H1 (cell line): ENCODE data around the gene SLC22A15. TPM values are rescaled to one million over a fixed set of nuclear protein-coding genes. Genes with fewer than 3 reads are reported as not detected.

ENCODE experiments used
- CTCF ChIA-PET: fragments of 300-600 bp; sonication (Branson Sonifier 250); formaldehyde crosslinking; loops from one replicate; lab custom pipeline; 2021; ENCODE audit not compliant: partially characterized antibody; lab: Charles Lee
- POLR2A ChIA-PET: fragments of 300-600 bp; sonication (Branson Sonifier 250); formaldehyde crosslinking; loops from one replicate; lab custom pipeline; 2021; ENCODE audit warnings: inconsistent platforms; ENCODE audit not compliant: partially characterized antibody; lab: Charles Lee
- DNase-seq, 2 experiments: peaks; one replicate each; pipeline versions ENCODE4 v3.0.0 to v3.0.0-alpha.2; 2010 to 2022; ENCODE audit warnings: low spot score in 2 of 2, low read depth in 1 of 2, mixed read lengths in 1 of 2
- FAIRE-seq: peaks from 2 replicates; lab custom pipeline; 2011; peaks lifted over from hg19 to GRCh38; lab: Jason Lieb, UNC
- H2AFZ ChIP-seq: 2 replicates; pipeline ENCODE4 v1.8.1; 2012; ENCODE audit warnings: low read length, inconsistent platforms
- H2AK5ac ChIP-seq: 2 replicates; pipeline ENCODE4 v1.6.1; 2013; ENCODE audit warnings: low read depth, low read length
- H2BK120ac ChIP-seq: replicated peaks from 2 replicates; pipeline ENCODE3; 2013; ENCODE audit warnings: low read depth, low read length, inconsistent platforms
- H2BK12ac ChIP-seq: 2 replicates; pipeline ENCODE4 v1.6.1; 2013; ENCODE audit warnings: low read depth, low read length
- H2BK15ac ChIP-seq: 2 replicates; pipeline ENCODE4 v1.6.1; 2013; ENCODE audit warnings: low read length
- H2BK20ac ChIP-seq: 2 replicates; pipeline ENCODE4 v1.6.1; 2013; ENCODE audit warnings: low read length
- H2BK5ac ChIP-seq: 2 replicates; pipeline ENCODE4 v1.6.1; 2013; ENCODE audit warnings: low read depth, low read length
- H3K14ac ChIP-seq: 2 replicates; pipeline ENCODE4 v1.6.1; 2013; ENCODE audit warnings: inconsistent platforms; ENCODE audit not compliant: insufficient read length
- H3K18ac ChIP-seq: 2 replicates; pipeline ENCODE4 v1.6.1; 2013; ENCODE audit warnings: low read length; ENCODE audit errors: extremely low read depth
- H3K23ac ChIP-seq: 2 replicates; pipeline ENCODE4 v1.6.1; 2013; ENCODE audit warnings: inconsistent platforms; ENCODE audit not compliant: insufficient read length
- H3K23me2 ChIP-seq: 2 replicates; pipeline ENCODE4 v1.6.1; 2013; ENCODE audit warnings: low read depth, low read length
- H3K27ac ChIP-seq: 2 replicates; pipeline ENCODE4 v1.6.1; 2011; ENCODE audit warnings: low read depth, low read length, inconsistent platforms
- H3K27me3 ChIP-seq, 4 experiments: replicated peaks in 1 of 4; 1 replicate in 1 of 4; 2 replicates in 3 of 4; pipeline versions ENCODE4 v1.6.1 to v1.8.1; 2011 to 2013; ENCODE audit warnings: low read length in 3 of 4, mild to moderate bottlenecking in 3 of 4, inconsistent platforms in 2 of 4, mixed read lengths in 2 of 4, moderate library complexity in 1 of 4; ENCODE audit not compliant: control insufficient read depth in 3 of 4, insufficient read depth in 3 of 4; ENCODE audit errors: extremely low read depth in 1 of 4
- H3K36me3 ChIP-seq, 4 experiments: 2 replicates each; pipeline versions ENCODE4 v1.6.1 to v1.8.1; 2011 to 2013; ENCODE audit warnings: mild to moderate bottlenecking in 4 of 4, low read length in 3 of 4, moderate library complexity in 2 of 4, control low read depth in 1 of 4, inconsistent platforms in 1 of 4; ENCODE audit not compliant: insufficient read depth in 4 of 4, control insufficient read depth in 2 of 4
- H3K4ac ChIP-seq: replicated peaks from 2 replicates; pipeline ENCODE3; 2013; ENCODE audit warnings: low read length, low read depth, mixed read lengths, inconsistent platforms; ENCODE audit not compliant: insufficient read length
- H3K4me1 ChIP-seq, 4 experiments: replicated peaks in 1 of 4; 1 replicate in 1 of 4; 2 replicates in 3 of 4; pipeline versions ENCODE4 v1.6.1 to v1.8.1; 2011 to 2013; ENCODE audit warnings: low read length in 3 of 4, inconsistent platforms in 2 of 4, mixed read lengths in 1 of 4; ENCODE audit not compliant: insufficient read depth in 4 of 4, control insufficient read depth in 3 of 4
- H3K4me2 ChIP-seq, 2 experiments: 2 replicates each; pipeline versions ENCODE4 v1.6.1 to v1.8.1; 2011 to 2013; ENCODE audit warnings: low read depth in 2 of 2, low read length in 2 of 2, control low read depth in 1 of 2, inconsistent platforms in 1 of 2, mild to moderate bottlenecking in 1 of 2; ENCODE audit not compliant: insufficient read depth in 1 of 2
- H3K4me3 ChIP-seq, 4 experiments: fragments of 200-600, 300-600 bp in 1 of 4; sonication (generic), shearing (Covaris generic), sonication (Bioruptor Twin) in 1 of 4; 2 replicates each; pipeline versions ENCODE4 v1.5.1 to v1.8.1; 2011 to 2016; ENCODE audit warnings: low read length in 4 of 4, low read depth in 3 of 4, control low read depth in 2 of 4, inconsistent platforms in 2 of 4, mild to moderate bottlenecking in 2 of 4, mixed read lengths in 1 of 4, moderate library complexity in 1 of 4; ENCODE audit not compliant: insufficient read depth in 2 of 4; ENCODE audit errors: extremely low read depth in 1 of 4
- H3K56ac ChIP-seq: replicated peaks from 2 replicates; pipeline ENCODE3; 2013; ENCODE audit warnings: low read depth, mild to moderate bottlenecking, mixed read lengths, low read length, inconsistent platforms; ENCODE audit not compliant: insufficient read length
- H3K79me1 ChIP-seq: 2 replicates; pipeline ENCODE4 v1.6.1; 2013; ENCODE audit warnings: low read depth, low read length, control low read depth
- H3K79me2 ChIP-seq, 2 experiments: 2 replicates each; pipeline versions ENCODE4 v1.6.1 to v1.8.1; 2012 to 2013; ENCODE audit warnings: low read length in 2 of 2, mild to moderate bottlenecking in 2 of 2, inconsistent platforms in 1 of 2; ENCODE audit not compliant: insufficient read depth in 2 of 2, control insufficient read depth in 1 of 2
- H3K9ac ChIP-seq, 4 experiments: replicated peaks in 1 of 4; 1 replicate in 1 of 4; 2 replicates in 3 of 4; pipeline versions ENCODE4 v1.6.1 to v1.8.1; 2011 to 2013; ENCODE audit warnings: low read depth in 3 of 4, low read length in 3 of 4, control low read depth in 2 of 4, mild to moderate bottlenecking in 2 of 4, moderate library complexity in 2 of 4, inconsistent platforms in 1 of 4; ENCODE audit errors: extremely low read depth in 1 of 4
- H3K9me3 ChIP-seq, 2 experiments: 2 replicates each; pipeline versions ENCODE4 v1.6.1 to v1.8.1; 2012 to 2013; ENCODE audit warnings: mild to moderate bottlenecking in 2 of 2, moderate library complexity in 2 of 2, control low read depth in 1 of 2, inconsistent platforms in 1 of 2, low read depth in 1 of 2, low read length in 1 of 2, mixed read lengths in 1 of 2; ENCODE audit not compliant: insufficient read depth in 2 of 2
- H4K20me1 ChIP-seq, 2 experiments: replicated peaks in 1 of 2; 2 replicates each; pipeline versions ENCODE3 to v1.8.1; 2011 to 2013; ENCODE audit warnings: inconsistent platforms in 2 of 2, low read length in 2 of 2, mild to moderate bottlenecking in 1 of 2; ENCODE audit not compliant: insufficient read depth in 2 of 2, control insufficient read depth in 1 of 2
- H4K5ac ChIP-seq: 2 replicates; pipeline ENCODE4 v1.6.1; 2013; ENCODE audit warnings: low read length, low read depth, mixed read lengths, inconsistent platforms; ENCODE audit not compliant: insufficient read length
- H4K8ac ChIP-seq: 2 replicates; pipeline ENCODE4 v1.8.0; 2013; ENCODE audit warnings: mild to moderate bottlenecking, moderate library complexity, low read length, inconsistent platforms; ENCODE audit not compliant: insufficient read depth; ENCODE audit errors: extremely low read depth
- H4K91ac ChIP-seq: replicated peaks from 2 replicates; pipeline ENCODE3; 2013; ENCODE audit warnings: low read length, mixed read lengths, inconsistent platforms; ENCODE audit not compliant: insufficient read length
- ASH2L ChIP-seq: fragments of 200-600, 300-600 bp; sonication (generic); IDR thresholded peaks from one replicate; pipeline ENCODE4 v1.7.1; 2017; ENCODE audit warnings: low read length
- BCL11A ChIP-seq, 2 experiments: IDR thresholded peaks; one replicate each; pipeline ENCODE4 v1.6.1; 2011; ENCODE audit warnings: low read depth in 2 of 2, low read length in 2 of 2, mild to moderate bottlenecking in 2 of 2
- CEBPB ChIP-seq: IDR thresholded peaks from 2 replicates; pipeline ENCODE4 v1.6.1; 2012; ENCODE audit warnings: low read depth, low read length
- HDAC6 ChIP-seq: IDR thresholded peaks from one replicate; pipeline ENCODE4 v1.7.1; 2012; ENCODE audit warnings: low read depth, mild to moderate bottlenecking, inconsistent platforms, low read length, moderate library complexity
- KDM5A ChIP-seq: fragments of 200-600 bp; IDR thresholded peaks from 2 replicates; pipeline ENCODE4 v1.7.1; 2012; ENCODE audit warnings: mild to moderate bottlenecking, low read length, inconsistent platforms, mixed read lengths
- NRF1 ChIP-seq: IDR thresholded peaks from 2 replicates; pipeline ENCODE4 v1.6.1; 2011; ENCODE audit warnings: mild to moderate bottlenecking, low read depth, low read length, improper control_type of control experiment
- POLR2A ChIP-seq, 2 experiments: IDR thresholded peaks; 1 replicate in 1 of 2; 2 replicates in 1 of 2; pipeline ENCODE4 v1.6.1; 2011; ENCODE audit warnings: low read depth in 2 of 2, low read length in 2 of 2, mild to moderate bottlenecking in 2 of 2; ENCODE audit errors: control extremely low read depth in 1 of 2
- POLR2AphosphoS5 ChIP-seq: IDR thresholded peaks from 2 replicates; pipeline ENCODE4 v1.6.1; 2011; ENCODE audit warnings: low read depth, low read length
- POU5F1 ChIP-seq: IDR thresholded peaks from 2 replicates; pipeline ENCODE4 v1.6.1; 2011; ENCODE audit warnings: low read depth, mild to moderate bottlenecking, low read length, moderate library complexity
- RBBP5 ChIP-seq: IDR thresholded peaks from 2 replicates; pipeline ENCODE4 v1.7.1; 2012; ENCODE audit warnings: low read depth, mild to moderate bottlenecking, inconsistent platforms, low read length, moderate library complexity, borderline replicate concordance
- SAP30 ChIP-seq: fragments of 300-600 bp; sonication (generic); IDR thresholded peaks from 2 replicates; pipeline ENCODE4 v1.7.1; 2012; ENCODE audit warnings: low read length, moderate library complexity, mild to moderate bottlenecking, inconsistent platforms; ENCODE audit not compliant: insufficient read depth, insufficient replicate concordance
- SP2 ChIP-seq: IDR thresholded peaks from 2 replicates; pipeline ENCODE4 v1.6.1; 2012; ENCODE audit warnings: mild to moderate bottlenecking, low read length, inconsistent platforms
- SRF ChIP-seq: IDR thresholded peaks from 2 replicates; pipeline ENCODE4 v1.6.1; 2011; ENCODE audit warnings: mild to moderate bottlenecking, low read depth, low read length, moderate library complexity
- SUZ12 ChIP-seq: fragments of 200-600 bp; sonication (generic); IDR thresholded peaks from 2 replicates; pipeline ENCODE4 v1.6.1; 2012; ENCODE audit warnings: mild to moderate bottlenecking, inconsistent platforms, low read length, moderate library complexity, mixed read lengths
- TAF7 ChIP-seq: optimal IDR thresholded peaks from 2 replicates; pipeline ENCODE3; 2011; ENCODE audit warnings: low read depth, mild to moderate bottlenecking, inconsistent platforms, low read length, moderate library complexity, borderline replicate concordance
- TCF12 ChIP-seq: IDR thresholded peaks from 2 replicates; pipeline ENCODE4 v1.6.1; 2011; ENCODE audit warnings: low read depth, mild to moderate bottlenecking, low read length
- TEAD4 ChIP-seq: IDR thresholded peaks from 2 replicates; pipeline ENCODE4 v1.6.1; 2012; ENCODE audit warnings: low read depth, low read length, inconsistent platforms, mixed read lengths
- WGBS, 2 experiments: shearing (Covaris generic) in 1 of 2; methylation state at CpG; one replicate each; pipeline versions ENCODE4 v1.1.6 to v1.1.7; 2013 to 2015; ENCODE audit warnings: low lambda C conversion rate in 2 of 2, mixed read lengths in 2 of 2, inconsistent platforms in 1 of 2, low coverage in 1 of 2, missing lambda C conversion rate in 1 of 2; ENCODE audit not compliant: insufficient replicate concordance in 2 of 2, insufficient coverage in 1 of 2, insufficient read length in 1 of 2; ENCODE audit errors: extremely low coverage in 1 of 2, missing lambda C conversion rate in 1 of 2; 5-methylcytosine and 5-hydroxymethylcytosine counted together
- polyA plus RNA-seq, 7 experiments: library from polyadenylated mRNA; depleted of rRNA in 3 of 7; stranded (reverse) in 5 of 7; unstranded in 2 of 7; fragments of >200 nt in 5 of 7; fragments of 200-250 nt in 2 of 7; gene quantifications; 1 replicate in 5 of 7; 2 replicates in 1 of 7; 4 replicates in 1 of 7; pipeline versions ENCODE4 v1.2.1 to v1.2.3, GENCODE V29; 2011 to 2013; ENCODE audit warnings: missing spikeins in 2 of 7, mixed read lengths in 2 of 7
- total RNA-seq: library from RNA; stranded (reverse); fragmentation: NEBNext Ultra II Directional; extraction: Animal tissue kit (Norgen Biotek cat#: 25700); gene quantifications from 2 replicates; pipeline ENCODE4 v1.2.1, GENCODE V29; 2021

Gene SLC22A15
- total and polyA plus RNA-seq, 2 of the 8 experiments (the other 6 are each of a cell fraction or from before 2014, with no cell fraction given), result 3.2 to 3.3 TPM

DNA sequence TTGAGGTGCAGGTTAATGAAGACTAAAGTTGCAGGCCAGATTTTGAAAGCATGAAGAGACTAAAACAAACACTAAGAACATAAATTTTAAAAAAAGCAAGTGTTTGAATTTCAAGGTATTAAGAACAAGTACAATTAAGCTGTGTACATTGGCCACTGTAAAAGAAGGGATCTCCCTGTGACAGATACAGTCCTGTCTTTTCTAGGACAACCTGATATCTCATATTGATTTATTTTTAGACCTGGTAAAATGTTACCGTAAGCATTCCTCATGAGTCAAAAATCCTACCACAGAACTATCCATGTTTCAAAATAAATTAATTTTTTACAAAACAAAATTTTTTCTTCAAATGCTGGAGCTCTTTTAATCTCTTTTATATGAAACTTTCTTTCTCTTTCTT is 39.4 kb downstream of the SLC22A15 start:
- no peak overlapping the region for H3K4me2 ChIP-seq
- DNase-seq (no peak), FAIRE-seq (no peak)
- H3K9ac ChIP-seq, result no peak overlapping the region
- H3K4me3 ChIP-seq, result no peak overlapping the region
- TF ChIP-seq SP2 (no peak), TCF12 (no peak), POLR2AphosphoS5 (no peak), CEBPB (no peak), POU5F1 (no peak), SUZ12 (no peak), SAP30 (no peak), KDM5A (no peak), TEAD4 (no peak), NRF1 (no peak), TAF7 (no peak), SRF (no peak), HDAC6 (no peak), BCL11A (IDR thresholded peaks at IDR 0.05; ENCODE audit: low read depth in 2 of 2, low read length in 2 of 2) (no peak), POLR2A (IDR thresholded peaks at IDR 0.05; ENCODE audit: control extremely low read depth in 1 of 2, low read depth in 2 of 2, low read length in 2 of 2) (no peak), RBBP5 (no peak), ASH2L (no peak)
- WGBS, 2 experiments, result 90% methylated on average over 1 of the region's 1 CpG; no CpG with 5 or more reads in 1 of the 2 experiments
- H4K91ac ChIP-seq, result no peak overlapping the region
- no peak overlapping the region for H3K23ac ChIP-seq
- H4K8ac ChIP-seq, result no peak overlapping the region
- no peaks in the 10 kb centered on the region for H3K79me2 ChIP-seq
- no peak overlapping the region for H3K18ac ChIP-seq
- H3K4ac ChIP-seq, result no peak overlapping the region
- CTCF ChIA-PET, result interaction anchor here (1.0 kb wide), 2 partner anchors 20 to 27 kb away, joined by 3 to 4 read pairs; no protein-coding TSS in a partner anchor
- no peak overlapping the region for H2BK12ac ChIP-seq
- no peak overlapping the region for H2AFZ ChIP-seq
- no peaks in the 10 kb centered on the region for H4K20me1 ChIP-seq
- H3K79me1 ChIP-seq, result no peaks in the 10 kb centered on the region
- H3K23me2 ChIP-seq, result no peaks in the 10 kb centered on the region
- no peak overlapping the region for H4K5ac ChIP-seq
- H3K56ac ChIP-seq, result no peak overlapping the region
- H3K27me3 ChIP-seq, result no peaks in the 10 kb centered on the region
- no peak overlapping the region for H2BK5ac ChIP-seq
- no peaks in the 10 kb centered on the region for H3K36me3 ChIP-seq
- no peak overlapping the region for H3K27ac ChIP-seq
- H3K4me1 ChIP-seq, result no peaks in the 10 kb centered on the region
- H3K14ac ChIP-seq, result no peak overlapping the region
- POLR2A ChIA-PET, result interaction anchor here (0.6 kb wide), 1 partner anchor 42 kb away, joined by 3 read pairs; no protein-coding TSS in a partner anchor
- no peak overlapping the region for H2AK5ac ChIP-seq
- no peak overlapping the region for H2BK15ac ChIP-seq
- H3K9me3 ChIP-seq, result no peaks in the 10 kb centered on the region
- no peak overlapping the region for H2BK120ac ChIP-seq
- H2BK20ac ChIP-seq, result no peak overlapping the region
